ENCODE measurements around the gene RPN2.

RPN2 gene

DNA sequence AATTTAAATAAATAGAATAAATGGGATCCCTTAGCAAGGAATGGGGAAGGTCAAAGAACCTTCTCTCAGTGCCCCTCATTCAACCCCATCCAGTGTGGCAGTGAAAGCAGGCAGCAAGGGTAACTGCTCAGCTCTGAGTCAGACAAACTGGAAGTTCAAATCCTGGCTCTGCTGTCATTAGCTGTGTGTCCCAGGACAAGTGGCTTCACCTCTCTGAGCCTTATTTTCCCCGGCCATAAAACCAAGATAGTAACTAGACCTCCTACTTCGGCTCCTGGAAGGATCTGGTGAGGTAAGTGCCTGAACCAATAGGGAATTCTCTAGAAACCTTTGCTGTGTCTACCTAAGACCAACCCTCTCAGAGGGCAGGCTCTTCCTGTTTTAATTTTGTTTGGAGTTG is 78.4 kb downstream of the RPN2 start:
- Mint-ChIP-seq H3K27me3 (peaks cover 47% of the 10 kb centered on the region), H3K4me3 (no peak overlapping the region), H3K9me3 (no peaks in the 10 kb centered on the region), H3K27ac (ENCODE audit: low read depth) (no peak overlapping the region), H3K4me1 (no peaks in the 10 kb centered on the region), H3K36me3 (ENCODE audit: insufficient read depth) (peaks cover 2% of the 10 kb centered on the region)
- DNase-seq (ENCODE audit: low spot score in 2 of 2): no peak
- no peak for ATAC-seq (replicated peaks; ENCODE audit: extremely low read depth, poor library complexity, severe bottlenecking)

GRCh38 chr20:37257988-37258387 is 78.9 kb downstream of the RPN2 start:
- H3K4me1 Mint-ChIP-seq: no peaks in the 10 kb centered on the region

GRCh38 chr20:37259031-37259430 is 79.9 kb downstream of the RPN2 start:
- DNase-seq (ENCODE audit: low spot score in 2 of 2) (no peak), ATAC-seq (replicated peaks; ENCODE audit: extremely low read depth, poor library complexity, severe bottlenecking) (no peak)
- Mint-ChIP-seq H3K36me3 (ENCODE audit: insufficient read depth) (no peaks in the 10 kb centered on the region), H3K27me3 (peaks cover 51% of the 10 kb centered on the region), H3K27ac (ENCODE audit: low read depth) (no peak overlapping the region), H3K4me3 (no peak overlapping the region), H3K9me3 (no peaks in the 10 kb centered on the region), H3K4me1 (no peaks in the 10 kb centered on the region)

More at GRCh38 chr20:37257988-37258387, 78.9 kb downstream of the RPN2 start:
- Mint-ChIP-seq H3K36me3 (ENCODE audit: insufficient read depth) (peaks cover 1% of the 10 kb centered on the region), H3K4me3 (no peak overlapping the region), H3K27ac (ENCODE audit: low read depth) (no peak overlapping the region), H3K9me3 (no peaks in the 10 kb centered on the region), H3K27me3 (peaks cover 51% of the 10 kb centered on the region)
- no peak for ATAC-seq (replicated peaks; ENCODE audit: extremely low read depth, poor library complexity, severe bottlenecking)
- no peak for DNase-seq (ENCODE audit: low spot score in 2 of 2)

- no peak for ATAC-seq (replicated peaks; ENCODE audit: extremely low read depth, poor library complexity, severe bottlenecking)
- Mint-ChIP-seq H3K27ac (ENCODE audit: low read depth) (no peak overlapping the region), H3K4me3 (no peak overlapping the region), H3K36me3 (ENCODE audit: insufficient read depth) (no peaks in the 10 kb centered on the region), H3K9me3 (no peaks in the 10 kb centered on the region), H3K4me1 (no peaks in the 10 kb centered on the region), H3K27me3 (peaks cover 51% of the 10 kb centered on the region)
- DNase-seq (ENCODE audit: low spot score in 2 of 2): no peak
Observed at GRCh38 chr20:37259865-37260264, 80.7 kb downstream of the RPN2 start.

DNA sequence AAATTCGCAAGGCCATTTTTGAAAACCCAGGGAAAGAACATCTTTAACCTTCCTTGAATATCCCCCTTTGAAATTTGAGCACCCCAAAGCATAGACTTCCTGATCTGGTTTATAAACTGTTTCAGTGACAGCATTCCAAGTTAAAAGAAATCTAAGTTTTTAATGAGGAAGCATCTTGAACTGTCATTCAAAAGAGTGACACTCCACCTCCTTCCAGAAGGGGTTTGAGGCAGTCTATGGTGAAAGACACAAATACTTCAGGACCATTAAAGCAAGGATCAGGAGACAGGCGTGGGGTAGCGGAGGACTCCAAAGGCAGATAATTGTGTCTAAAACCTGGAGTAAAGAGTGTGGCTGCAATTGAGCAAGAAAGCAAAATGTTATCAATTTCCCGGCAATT is 81.8 kb downstream of the RPN2 start:
- Mint-ChIP-seq H3K36me3 (ENCODE audit: insufficient read depth) (no peaks in the 10 kb centered on the region), H3K27me3 (peaks cover 51% of the 10 kb centered on the region), H3K4me1 (no peaks in the 10 kb centered on the region), H3K27ac (ENCODE audit: low read depth) (no peak overlapping the region), H3K9me3 (no peaks in the 10 kb centered on the region), H3K4me3 (no peak overlapping the region)
- ATAC-seq (replicated peaks; ENCODE audit: extremely low read depth, poor library complexity, severe bottlenecking): no peak
- no peak for DNase-seq (ENCODE audit: low spot score in 2 of 2)

DNA sequence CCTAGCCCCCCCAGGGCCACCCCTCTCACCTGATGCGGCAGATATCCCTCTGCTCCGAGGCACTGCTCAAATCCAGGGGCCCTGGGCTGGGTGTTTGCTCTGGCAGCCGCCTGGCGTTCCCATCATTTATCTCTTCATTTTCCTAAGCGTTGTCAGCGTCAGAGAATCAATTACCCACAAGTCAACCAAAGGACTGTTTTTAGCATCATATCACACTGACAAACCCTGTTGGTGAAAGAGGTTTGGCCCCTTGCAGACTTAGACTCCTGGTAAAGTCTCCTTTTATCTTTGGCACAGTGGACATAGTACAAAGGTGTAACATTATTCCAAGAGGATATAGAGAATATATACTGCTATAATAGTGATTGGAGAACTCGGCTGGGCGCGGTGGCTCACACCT is 82.6 kb downstream of the RPN2 start, which contains the start of gene GHRH:
GHRH (minus strand) TSS at position 101 of the 400 bp plus-strand sequence. CDS start 4,925 bp downstream, outside the sequence.
- DNase-seq (ENCODE audit: low spot score in 2 of 2) (no peak), ATAC-seq (replicated peaks; ENCODE audit: extremely low read depth, poor library complexity, severe bottlenecking) (no peak)
- no peak within 1 kb of the TSS for H3K4me3 Mint-ChIP-seq
- H3K27me3 Mint-ChIP-seq: peaks cover 51% of the 10 kb centered on the region
- no peaks in the 10 kb centered on the region for H3K4me1 Mint-ChIP-seq
- no peak within 1 kb of the TSS for H3K27ac Mint-ChIP-seq (ENCODE audit: low read depth)
- no peaks in the 10 kb centered on the region for H3K9me3 Mint-ChIP-seq
- no peaks in the 10 kb centered on the region for H3K36me3 Mint-ChIP-seq (ENCODE audit: insufficient read depth)

DNA sequence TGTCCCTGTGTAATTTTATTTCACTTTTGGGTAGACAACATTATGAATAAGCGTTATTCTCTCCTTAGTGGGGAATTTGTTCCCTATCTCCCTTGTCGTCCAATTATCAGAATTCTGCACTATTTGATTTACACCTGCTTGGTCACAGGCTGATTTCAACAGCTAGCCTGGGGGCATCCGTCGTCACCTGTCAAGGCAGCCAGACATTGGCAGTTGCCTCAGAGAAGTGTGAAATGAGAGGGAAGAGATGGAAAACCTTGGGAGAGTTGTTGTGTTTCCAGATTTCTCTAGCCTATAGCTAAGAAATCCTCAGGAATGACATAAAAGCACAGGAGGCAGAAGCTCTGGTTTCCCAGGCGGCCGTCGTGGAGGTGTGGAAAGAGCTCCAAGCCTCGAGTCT is 83.4 kb downstream of the RPN2 start:
- DNase-seq (ENCODE audit: low spot score in 2 of 2) (no peak), ATAC-seq (replicated peaks; ENCODE audit: extremely low read depth, poor library complexity, severe bottlenecking) (no peak)
- Mint-ChIP-seq H3K4me1 (no peaks in the 10 kb centered on the region), H3K27me3 (peaks cover 51% of the 10 kb centered on the region), H3K27ac (ENCODE audit: low read depth) (no peak overlapping the region), H3K4me3 (no peak overlapping the region), H3K9me3 (no peaks in the 10 kb centered on the region), H3K36me3 (ENCODE audit: insufficient read depth) (no peaks in the 10 kb centered on the region)

GRCh38 chr20:37263686-37264085 is 84.6 kb downstream of the RPN2 start:
- H3K36me3 Mint-ChIP-seq (ENCODE audit: insufficient read depth): no peaks in the 10 kb centered on the region
- ATAC-seq (replicated peaks; ENCODE audit: extremely low read depth, poor library complexity, severe bottlenecking): no peak
- no peak overlapping the region for H3K27ac Mint-ChIP-seq (ENCODE audit: low read depth)

GRCh38 chr20:37265152-37265551 is 86.0 kb downstream of the RPN2 start:
- H3K27ac Mint-ChIP-seq (ENCODE audit: low read depth): no peak overlapping the region
- H3K4me1 Mint-ChIP-seq: no peaks in the 10 kb centered on the region
- DNase-seq (ENCODE audit: low spot score in 2 of 2) (no peak), ATAC-seq (replicated peaks; ENCODE audit: extremely low read depth, poor library complexity, severe bottlenecking) (no peak)
- no peaks in the 10 kb centered on the region for H3K36me3 Mint-ChIP-seq (ENCODE audit: insufficient read depth)
- H3K27me3 Mint-ChIP-seq: peaks cover 26% of the 10 kb centered on the region
- H3K9me3 Mint-ChIP-seq: no peaks in the 10 kb centered on the region
- H3K4me3 Mint-ChIP-seq: no peak overlapping the region

More at GRCh38 chr20:37263686-37264085, 84.6 kb downstream of the RPN2 start:
- peaks cover 40% of the 10 kb centered on the region for H3K27me3 Mint-ChIP-seq
- H3K4me3 Mint-ChIP-seq: no peak overlapping the region
- H3K9me3 Mint-ChIP-seq: no peaks in the 10 kb centered on the region
- H3K4me1 Mint-ChIP-seq: no peaks in the 10 kb centered on the region
- no peak for DNase-seq (ENCODE audit: low spot score in 2 of 2)

DNA sequence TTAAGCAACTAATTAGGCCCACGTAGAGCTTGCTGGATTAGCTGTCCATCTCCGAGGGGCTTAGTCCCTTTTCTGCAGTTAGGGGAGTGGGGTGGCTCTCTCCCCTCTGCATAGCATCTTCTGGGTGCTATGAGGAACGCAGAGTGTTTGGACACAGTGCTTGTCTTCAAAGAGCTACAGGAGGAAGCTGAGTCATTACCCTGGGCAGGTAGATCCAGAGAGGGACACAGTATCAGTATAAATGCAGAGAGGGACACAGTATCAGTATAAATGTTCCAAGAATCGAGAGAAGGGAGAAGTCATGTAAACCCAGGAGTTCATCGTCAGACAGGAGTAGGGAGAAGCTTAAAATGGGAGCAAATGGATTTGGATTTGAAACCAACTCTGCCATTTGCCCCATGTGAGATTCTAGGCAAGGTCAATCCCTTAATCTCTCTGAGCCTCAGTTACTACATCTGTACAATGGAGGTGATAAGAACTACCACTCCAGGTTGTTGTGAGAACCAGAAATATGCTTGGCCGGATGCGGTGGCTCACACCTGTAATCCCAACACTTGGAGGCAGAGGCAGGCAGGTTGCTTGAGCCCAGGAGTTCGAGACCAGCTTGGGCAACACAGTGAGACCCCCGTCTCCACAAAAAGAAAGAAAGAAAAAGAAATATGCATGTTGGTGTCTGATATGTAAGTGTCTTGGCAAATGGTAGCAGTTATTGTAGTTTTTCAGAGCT is 88.0 kb downstream of the RPN2 start:
- ATAC-seq (replicated peaks; ENCODE audit: extremely low read depth, poor library complexity, severe bottlenecking): no peak
- H3K9me3 Mint-ChIP-seq: no peaks in the 10 kb centered on the region
- no peaks in the 10 kb centered on the region for H3K4me1 Mint-ChIP-seq
- no peaks in the 10 kb centered on the region for H3K36me3 Mint-ChIP-seq (ENCODE audit: insufficient read depth)
- H3K27me3 Mint-ChIP-seq: peaks cover 8% of the 10 kb centered on the region
- H3K4me3 Mint-ChIP-seq: no peak overlapping the region
- H3K27ac Mint-ChIP-seq (ENCODE audit: low read depth): no peak overlapping the region
- no peak for DNase-seq (ENCODE audit: low spot score in 2 of 2)

DNA sequence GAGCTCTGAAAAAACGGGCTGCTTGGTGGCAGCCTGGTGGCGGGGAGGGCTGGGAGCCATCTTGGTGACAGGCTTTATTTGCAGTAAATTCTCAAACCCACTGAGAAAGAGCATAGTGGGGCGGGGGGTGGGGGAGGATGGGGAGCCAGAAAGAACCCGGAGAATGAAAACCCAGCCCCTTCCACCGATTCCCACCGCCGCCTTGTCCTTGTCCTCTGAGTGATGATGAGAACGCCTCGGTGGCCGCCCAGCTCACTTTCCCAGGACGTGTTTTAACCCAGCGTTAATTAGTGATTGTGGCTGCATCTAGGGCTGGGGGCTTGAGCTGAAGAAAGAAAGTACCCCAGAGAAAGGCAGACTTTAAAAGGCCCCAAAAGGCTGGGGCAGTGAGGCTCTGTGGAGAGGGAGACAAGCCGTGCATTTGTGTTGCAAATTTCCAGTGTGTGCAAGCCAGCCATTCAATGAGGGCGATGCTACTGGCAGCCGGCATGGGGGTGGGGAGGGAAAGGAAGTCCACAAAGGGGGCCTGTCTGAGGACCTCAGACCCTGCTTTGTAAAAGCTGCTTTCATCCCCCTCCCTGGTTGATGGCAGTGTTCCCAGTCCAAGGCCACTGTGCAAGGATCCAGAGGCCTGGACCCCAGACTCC is 88.7 kb downstream of the RPN2 start:
- ATAC-seq (replicated peaks; ENCODE audit: extremely low read depth, poor library complexity, severe bottlenecking) (no peak), DNase-seq (ENCODE audit: low spot score in 2 of 2) (no peak)
- Mint-ChIP-seq H3K4me3 (no peak overlapping the region), H3K4me1 (no peaks in the 10 kb centered on the region), H3K27me3 (peaks cover 2% of the 10 kb centered on the region), H3K36me3 (ENCODE audit: insufficient read depth) (no peaks in the 10 kb centered on the region), H3K9me3 (no peaks in the 10 kb centered on the region), H3K27ac (ENCODE audit: low read depth) (no peak overlapping the region)

DNA sequence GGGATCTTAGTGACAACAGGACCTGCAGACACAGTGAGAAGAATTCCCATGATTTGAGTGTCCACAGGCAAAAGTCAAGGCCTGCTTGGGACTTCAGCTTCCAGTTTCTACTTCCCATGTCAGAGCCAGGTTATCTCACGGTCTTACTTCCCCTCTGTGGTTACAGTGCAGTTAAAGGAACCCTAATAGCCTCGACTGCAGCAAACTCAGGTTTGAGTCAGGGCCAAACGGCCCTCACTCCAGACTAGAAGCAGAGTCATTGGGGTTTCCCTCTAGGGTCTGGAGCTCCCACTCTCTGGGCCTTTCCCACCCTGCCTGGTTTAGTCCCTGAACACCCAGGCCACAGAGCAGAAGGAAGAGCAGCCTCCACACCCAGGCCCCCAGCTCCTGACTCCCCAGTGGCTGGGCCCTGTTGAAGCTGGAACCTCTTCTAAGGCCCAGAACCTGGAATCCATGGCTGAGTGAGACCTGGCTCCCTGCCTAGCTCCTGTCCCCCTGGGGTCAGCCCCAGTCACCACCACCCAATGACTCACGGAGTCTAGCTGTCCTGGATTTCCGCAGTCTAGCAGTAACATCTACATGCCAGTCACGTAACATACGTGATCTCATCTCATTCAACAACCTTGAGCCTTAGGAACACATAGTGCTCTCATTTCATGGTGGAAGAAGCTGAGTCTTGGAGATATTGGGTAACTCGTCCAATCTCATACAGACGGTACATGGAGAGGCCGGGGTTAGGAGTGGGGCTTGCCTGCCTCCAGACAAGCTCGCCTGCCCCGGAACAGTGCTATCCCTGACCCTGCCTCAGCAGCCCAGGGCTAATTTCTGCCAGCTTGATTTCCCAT is 91.7 kb downstream of the RPN2 start:
- H3K4me3 Mint-ChIP-seq: no peak overlapping the region
- ATAC-seq (replicated peaks; ENCODE audit: extremely low read depth, poor library complexity, severe bottlenecking) (peak; percentile 24), DNase-seq (ENCODE audit: low spot score in 2 of 2) (no peak)
- H3K4me1 Mint-ChIP-seq: peaks cover 5% of the 10 kb centered on the region
- peaks cover 2% of the 10 kb centered on the region for H3K36me3 Mint-ChIP-seq (ENCODE audit: insufficient read depth)
- no peaks in the 10 kb centered on the region for H3K9me3 Mint-ChIP-seq
- no peak overlapping the region for H3K27ac Mint-ChIP-seq (ENCODE audit: low read depth)
- H3K27me3 Mint-ChIP-seq: no peaks in the 10 kb centered on the region
